ENCODE data around the gene SMIM9.

DNA sequence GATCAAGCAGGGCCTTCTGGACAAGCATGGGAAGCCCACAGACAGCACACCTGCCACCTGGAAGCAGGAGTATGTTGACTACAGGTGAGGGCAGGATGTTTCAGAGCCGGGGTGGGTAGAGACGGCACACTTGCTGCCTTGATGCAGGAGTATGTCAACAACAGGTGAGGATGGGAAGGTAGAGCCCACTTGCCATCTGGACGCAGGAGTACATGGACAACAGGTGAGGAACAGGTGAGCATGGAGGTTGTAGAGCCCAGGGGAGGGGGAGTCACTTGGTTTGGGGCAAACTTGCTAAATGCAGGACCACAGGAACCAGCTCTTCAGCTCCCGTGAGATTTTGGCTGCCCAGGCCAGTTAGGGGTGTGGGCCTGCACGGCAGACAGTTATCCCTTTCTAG is 59.8 kb downstream of the SMIM9 start:
- TF ChIP-seq GATA3 (IDR thresholded peaks at IDR 0.05; ENCODE audit: low read depth, low read length): no peak
- TF ChIP-seq GATA2 (IDR thresholded peaks at IDR 0.05; ENCODE audit: low read depth, low read length): no peak

All from SH-SY5Y (cell line).